GM18517 (cell line): ENCODE data around the gene ZNF281.
"Not testable (repeated sequence)": the region's sequence is repeated elsewhere in the genome, so short reads cannot be mapped to it uniquely, and the experiment has no call there.

Source experiments
- ATAC-seq: cut with Tn5 transposase; IDR thresholded peaks from one replicate; pipeline ENCODE4 v1.9.1; 2021; ENCODE audit warnings: mild to moderate bottlenecking, moderate library complexity; ENCODE audit not compliant: unreplicated experiment

The ZNF281 gene

DNA sequence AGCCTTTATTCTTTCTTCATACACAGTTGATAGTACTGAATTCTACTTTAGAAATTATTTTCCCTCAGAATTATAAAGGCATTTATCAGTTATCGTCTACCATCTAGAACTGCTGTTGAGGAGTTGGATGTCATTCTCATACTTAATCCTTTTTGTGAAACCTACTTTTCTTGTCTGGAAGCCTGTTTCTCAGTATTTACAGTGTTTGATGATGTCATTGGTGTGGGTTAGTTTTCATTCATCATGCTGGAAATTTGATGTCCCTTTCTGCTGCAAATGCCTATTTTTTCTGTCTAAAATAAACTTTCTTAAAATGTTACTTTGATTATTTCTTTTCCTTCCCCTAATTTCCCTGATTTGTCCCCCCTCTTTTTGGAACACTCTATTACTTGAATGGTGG is 22.8 kb upstream of the ZNF281 start:
- no peak for ATAC-seq

DNA sequence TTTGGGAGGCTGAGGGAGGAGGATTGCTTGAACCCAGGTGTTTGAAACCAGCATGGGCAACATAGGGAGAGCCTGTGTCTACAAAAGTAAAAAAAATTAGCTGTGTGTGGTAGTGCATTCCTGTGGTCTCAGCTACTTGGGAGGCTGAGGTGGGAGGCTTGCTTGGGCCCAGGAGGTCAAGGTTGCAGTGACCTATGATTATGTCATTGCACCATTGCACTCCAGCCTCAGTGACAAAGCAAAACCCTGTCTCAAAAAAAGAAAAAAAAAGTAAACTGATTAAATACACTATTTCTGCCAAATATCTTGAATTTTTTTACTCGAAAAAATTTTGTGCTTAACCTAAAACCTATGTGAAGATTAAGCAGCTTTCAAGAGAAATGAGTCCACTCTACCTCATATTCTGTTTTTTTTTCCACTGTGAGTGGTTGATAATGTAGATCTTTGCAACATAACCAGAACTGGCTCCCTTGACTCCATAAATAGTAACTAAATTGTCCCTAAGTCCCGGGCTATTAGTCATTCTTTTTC is 19.4 kb upstream of the ZNF281 start:
- ATAC-seq = no peak

DNA sequence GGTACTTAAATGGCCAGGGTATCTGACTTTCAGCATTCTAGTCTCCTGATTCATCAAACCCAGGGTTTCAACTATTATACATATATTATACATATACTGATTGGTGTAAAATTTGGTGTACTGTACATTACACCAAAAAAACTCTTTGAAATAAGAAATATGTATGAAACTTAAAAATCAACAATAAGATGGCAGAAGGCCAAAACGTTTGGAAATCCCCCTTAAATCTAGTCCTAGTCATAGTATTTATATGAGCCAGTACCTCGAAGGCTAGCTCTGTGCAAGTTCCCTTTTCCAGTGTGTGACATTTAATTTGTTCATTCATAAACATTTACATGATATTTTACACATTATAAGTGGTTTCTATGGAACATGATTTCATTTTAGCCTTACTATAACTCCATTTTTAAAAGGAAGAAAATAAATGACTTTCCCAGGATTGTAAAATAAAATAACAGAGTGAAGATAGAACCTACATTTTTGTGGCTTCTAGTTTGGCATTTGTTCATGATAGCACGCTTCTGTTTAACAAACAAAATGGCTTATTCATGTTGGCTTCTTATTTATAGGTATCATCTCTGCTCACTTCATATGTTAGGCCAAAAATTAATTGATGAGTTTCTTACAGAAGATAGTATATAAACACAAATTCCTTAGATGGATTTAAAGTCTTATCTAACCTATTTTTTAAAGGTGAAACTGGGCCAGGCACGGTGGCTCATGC is 18.8 kb upstream of the ZNF281 start:
- ATAC-seq = no peak

DNA sequence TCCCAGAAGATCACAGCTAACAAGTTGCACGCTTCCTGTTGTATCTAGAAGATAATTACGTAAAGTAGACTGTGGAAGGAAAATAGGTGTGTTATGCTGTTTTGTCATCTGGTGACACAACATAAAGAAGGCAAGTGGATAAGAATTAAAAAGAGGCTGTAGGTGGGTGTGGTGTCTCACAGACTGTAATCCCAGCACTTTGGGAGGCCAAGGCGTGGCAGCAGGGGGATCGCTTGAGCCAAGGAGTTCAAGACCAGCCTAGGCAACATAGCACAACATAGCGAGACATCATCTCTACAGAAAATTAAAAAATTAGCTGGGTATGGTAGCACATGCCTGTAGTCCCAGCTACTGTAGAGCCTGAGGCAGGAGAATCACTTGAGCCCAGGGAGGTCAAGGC is 17.9 kb upstream of the ZNF281 start:
- ATAC-seq = no peak

DNA sequence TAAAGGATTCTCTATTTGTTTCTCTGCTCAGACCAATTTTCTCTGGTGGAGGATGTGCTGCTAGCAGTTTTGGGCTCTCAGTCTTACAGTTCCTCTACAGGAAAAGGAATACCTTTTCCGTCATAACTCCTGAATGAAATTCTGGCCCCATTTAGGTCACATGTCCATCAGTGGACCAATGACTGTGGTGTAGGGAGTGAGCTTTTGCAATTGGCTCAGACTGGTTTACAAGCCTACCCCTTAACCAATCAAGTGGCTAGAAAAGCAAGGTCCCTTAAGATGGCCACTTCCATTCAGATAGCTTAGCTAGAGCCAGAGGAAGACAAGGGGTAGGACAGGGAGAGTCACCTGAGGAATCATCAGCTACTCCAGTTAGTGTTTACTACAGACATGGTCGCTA is 16.4 kb upstream of the ZNF281 start:
- ATAC-seq = no peak

DNA sequence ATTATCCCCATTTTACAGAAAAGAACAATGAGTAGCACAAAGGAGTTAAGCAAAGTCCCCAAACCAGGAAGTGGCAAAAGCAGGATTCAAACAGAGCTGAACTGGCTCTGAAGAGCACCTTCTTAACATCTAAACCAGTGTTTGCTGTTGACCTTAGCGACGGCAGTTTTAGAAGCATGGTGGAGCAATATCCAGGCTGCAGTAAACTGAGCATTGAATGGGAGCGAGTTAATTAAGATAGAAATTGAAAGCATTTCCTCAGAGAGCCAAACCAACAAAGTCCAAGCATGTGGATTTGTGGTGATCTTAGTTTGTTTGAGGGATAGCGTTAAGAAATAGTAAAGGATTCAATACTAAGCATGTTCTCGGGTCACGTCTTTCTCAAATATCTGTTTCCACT is 13.4 kb upstream of the ZNF281 start:
- ATAC-seq = no peak

DNA sequence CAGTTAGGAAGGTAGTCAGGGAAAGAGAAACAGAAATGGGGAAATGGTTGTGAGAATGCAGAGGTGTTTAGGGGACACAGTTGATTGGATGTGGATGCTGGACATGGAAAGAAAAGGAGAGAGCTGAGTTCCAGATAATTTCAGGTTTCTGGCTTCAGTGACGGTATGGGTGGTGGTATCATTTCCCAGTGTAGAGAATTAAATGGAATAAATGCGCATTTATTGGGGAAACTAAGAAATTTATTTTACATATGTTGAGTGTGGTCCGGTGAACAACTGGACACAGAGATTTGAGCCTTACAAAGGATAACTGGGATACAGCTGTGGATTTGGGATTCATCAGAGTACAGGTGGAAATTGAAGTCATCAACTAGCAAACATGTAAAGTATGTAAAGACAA is 12.4 kb upstream of the ZNF281 start:
- no peak for ATAC-seq

DNA sequence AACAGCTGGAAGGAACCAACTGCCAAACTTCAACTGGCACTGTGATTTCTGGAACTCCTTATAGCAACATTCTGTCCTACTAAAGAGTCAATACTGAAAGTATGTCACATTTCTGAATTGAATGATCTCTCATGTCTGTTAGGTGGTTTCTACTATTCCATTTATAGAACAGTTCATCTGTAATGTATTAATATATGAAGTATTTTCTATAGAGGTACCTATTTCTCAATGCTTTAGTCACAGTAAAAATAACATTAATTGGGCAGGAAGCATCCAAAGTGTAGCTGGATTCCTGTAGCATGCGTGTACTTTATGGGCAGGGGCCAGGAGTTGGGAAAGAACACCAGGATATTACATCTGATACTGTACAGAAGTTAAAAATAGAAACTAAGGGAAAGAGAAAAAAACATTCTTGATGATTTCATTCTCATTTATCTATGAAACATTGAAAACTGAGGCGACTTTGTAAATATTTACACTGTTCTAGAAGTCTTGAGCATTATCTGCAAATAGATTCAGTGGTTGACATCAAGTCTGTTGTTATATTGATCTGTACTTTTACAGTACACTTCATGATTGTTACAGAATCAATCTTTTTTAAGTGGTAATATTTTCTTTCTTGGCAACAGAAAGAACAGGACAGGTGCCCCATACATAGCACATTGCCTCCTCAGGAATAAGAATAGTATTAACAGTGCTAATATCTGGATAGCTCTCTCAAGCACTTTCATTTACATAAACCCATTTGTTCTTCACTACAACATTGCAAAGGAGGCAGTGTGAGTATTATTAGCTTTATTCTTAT is 6.2 kb upstream of the ZNF281 start:
- peak; percentile 85 for ATAC-seq

DNA sequence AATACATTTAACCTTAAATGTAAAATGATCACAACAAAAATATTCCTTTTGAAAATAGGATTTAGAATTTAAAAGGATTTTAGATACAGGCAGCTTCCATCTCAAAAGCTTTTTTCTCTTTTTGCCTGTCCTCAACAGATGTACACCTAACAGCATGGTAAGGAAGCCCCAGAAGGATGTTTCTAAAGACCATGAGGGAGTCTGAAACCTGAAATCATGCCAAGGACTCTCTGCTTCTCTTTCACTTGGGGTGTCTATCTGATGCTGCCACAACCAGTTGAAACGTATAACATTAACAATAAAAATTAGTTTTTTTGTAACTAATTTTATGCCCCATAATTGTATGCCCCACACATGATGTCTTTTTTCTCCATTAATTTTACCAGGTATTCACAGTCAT is 5.4 kb upstream of the ZNF281 start:
- ATAC-seq = peak; percentile 43

DNA sequence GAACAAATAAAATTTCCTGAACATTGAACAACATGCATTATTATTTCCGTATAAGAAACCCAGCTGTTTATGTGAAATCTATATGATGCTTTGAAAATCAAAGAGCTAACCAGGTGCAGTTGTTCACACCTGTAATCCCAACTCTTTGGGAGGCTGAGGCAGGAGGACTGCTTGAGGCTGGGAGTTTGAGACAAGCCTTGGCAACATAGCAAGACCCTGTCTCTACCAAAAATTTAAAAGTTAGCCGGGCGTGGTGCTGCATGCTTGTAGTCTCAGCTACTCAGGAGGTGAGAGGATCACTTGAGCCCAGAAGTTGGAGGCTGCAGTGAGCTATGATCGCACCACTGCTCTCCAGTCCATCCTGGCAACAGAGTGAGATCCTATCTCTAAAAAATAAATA is 4.8 kb upstream of the ZNF281 start:
- ATAC-seq = no peak

DNA sequence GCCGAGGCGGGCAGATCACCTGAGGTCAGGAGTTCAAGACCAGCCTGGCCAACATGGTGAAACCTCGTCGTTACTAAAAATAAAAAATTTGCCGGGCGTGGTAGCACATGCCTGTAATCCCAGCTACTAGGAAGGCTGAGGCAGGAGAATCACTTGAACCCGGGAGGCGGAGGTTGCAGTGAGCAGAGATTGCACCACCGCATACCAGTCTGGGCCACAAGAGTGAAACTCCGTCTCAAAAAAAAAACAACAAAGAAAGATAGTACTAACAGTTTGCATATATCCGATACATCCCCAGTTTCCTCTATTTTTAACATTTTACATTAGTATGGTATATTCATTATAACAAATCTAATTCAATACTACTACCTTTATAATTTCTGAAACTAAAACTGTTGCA is 3.9 kb upstream of the ZNF281 start:
- not testable (repeated sequence) for ATAC-seq

DNA sequence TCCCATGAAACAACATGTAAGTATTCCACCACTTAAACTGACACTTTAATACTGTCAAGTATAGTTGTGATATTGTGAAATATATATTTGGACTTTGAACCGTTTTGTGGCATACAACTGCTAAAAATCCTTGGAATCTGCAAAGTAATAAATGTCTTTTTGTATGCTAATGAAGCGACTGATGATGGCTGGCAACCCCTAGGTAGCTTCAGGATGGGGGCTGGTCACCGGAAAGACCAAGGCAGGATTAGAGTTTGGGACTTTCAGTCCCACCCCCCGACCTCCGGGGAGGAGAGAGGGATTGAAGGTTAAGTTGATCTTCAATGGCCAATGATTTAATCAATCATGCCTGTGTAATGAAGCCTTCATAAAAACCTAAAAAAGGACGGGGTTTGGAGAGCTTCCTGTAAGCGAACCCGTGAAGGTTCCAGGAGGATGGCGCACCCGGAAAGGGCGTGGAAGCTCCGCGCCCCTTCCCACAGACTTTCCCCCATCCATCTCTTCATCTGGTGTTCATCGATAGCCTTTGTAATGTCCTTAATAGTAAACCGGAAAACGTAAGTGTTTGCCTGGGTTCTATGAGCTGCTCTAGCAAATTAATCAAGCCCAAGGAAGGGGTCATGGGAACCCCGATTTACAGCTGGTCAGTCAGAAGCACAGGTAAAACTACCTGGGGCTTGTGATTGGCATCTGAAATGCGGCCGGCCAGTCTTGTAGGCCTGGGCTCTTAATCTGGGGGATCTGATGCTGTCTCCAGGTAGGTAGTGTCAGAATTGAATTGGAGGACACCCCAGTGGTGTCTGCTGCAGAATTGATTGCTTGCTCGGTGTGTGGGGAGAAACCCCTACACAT is 1.8 kb upstream of the ZNF281 start:
- ATAC-seq = no peak

DNA sequence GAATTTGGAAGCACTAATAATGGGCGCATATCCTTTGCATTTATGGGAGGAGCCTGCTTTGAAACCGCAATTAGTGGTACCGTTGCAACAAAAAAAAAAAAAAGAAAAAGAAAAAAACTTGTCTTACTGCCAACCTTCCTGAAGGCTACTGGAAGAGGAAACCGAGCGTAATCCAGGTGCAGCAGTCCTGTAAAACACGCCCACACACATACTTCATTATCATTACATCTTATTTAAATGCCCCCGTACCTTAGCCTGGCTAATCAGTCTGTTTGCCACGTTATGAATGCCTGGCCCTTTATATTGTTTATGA is 686 bp upstream of the ZNF281 start:
- ATAC-seq = no peak

DNA sequence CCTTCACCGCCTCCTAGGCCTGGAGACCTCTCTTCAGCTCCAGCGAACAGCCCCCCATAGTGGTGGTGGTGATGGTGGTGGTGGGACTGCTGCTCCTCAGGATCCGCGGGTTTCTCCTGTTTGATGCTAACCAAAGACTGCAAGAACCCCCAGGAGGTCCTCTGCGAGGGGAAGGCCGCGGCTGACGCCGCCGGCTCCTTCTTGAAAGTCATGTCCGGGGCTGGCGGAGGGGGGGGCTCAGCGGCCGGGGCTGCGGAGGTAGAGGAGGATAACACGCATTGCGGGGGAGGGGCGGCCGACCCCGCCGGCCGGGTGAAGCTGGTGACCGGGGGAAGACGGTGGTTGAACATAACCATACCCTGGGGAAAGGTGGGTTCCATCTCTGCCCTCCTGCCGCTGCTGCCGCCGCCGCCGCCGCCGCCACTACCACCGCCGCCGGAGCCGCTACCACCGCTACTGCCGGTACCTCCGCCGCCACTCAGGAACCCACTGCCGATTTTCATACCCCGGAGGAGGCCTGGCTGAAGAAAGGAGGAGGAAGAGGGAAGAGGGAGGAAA is 554 bp downstream of the ZNF281 start:
- peak; percentile 3 for ATAC-seq

DNA sequence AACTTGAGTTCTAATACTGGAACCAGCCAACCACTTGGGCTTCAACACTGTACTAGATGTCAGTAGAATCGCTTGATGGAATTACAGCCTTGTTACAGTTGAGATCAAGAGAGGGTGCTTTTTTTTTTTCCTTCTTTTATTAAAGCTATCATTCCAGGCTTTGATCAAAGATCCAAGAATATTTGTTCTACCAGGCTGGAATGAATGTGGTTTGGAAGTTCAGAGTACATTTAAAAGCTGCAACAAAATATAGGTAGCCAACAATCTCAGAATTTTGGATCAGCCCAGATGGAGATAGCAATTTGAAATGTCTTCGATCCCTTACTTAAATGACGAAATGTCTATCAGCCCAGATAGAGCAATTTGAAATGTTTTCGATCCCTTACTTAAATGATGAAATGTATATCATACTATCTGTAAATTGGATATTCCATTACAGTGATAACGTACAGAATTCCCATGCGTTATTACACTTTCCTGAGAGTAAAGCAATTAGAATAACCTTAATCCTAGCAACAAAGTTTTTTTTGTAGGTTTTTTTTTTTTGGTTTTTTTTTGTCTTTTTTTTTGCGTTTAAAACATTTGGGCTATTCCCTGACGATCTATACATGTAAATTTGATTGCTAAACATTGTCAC is 3.6 kb downstream of the ZNF281 start:
- no peak for ATAC-seq

DNA sequence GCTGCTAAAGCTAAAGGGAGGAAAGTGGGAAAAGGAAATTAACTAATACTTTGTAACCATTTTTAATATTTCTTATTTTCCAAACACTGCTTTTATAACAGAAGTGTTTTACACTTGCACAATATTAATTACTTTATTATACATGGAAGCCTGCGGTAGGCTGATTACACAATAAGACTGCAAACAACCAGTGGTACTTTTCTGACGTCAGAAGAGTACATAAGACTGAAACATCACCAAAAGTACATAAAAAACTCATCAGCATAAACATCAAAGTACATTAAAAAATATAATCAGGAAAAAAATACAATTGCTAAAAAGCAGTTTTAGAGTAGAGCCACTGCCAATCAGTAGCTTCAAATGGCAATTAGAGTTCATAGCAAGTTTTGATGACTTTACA is 4.6 kb downstream of the ZNF281 start:
- no peak for ATAC-seq

DNA sequence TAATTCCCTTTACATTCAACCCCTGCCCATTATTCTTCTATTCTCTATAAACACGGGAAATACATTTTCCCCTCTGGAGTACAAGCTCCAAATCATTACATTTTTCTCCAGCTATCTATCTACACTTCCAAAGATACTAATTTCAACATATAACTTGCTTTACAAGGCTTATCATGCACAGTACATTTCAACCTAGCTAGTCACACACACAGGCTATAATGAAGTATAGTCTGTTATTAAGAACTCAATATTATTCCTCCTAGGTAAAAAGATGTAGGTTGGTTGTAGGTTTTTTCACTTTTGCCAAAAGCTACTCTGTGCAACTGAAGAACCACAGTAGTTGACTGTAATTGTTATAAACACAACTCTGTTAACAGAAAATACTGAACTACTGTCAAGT is 8.1 kb downstream of the ZNF281 start:
- no peak for ATAC-seq

DNA sequence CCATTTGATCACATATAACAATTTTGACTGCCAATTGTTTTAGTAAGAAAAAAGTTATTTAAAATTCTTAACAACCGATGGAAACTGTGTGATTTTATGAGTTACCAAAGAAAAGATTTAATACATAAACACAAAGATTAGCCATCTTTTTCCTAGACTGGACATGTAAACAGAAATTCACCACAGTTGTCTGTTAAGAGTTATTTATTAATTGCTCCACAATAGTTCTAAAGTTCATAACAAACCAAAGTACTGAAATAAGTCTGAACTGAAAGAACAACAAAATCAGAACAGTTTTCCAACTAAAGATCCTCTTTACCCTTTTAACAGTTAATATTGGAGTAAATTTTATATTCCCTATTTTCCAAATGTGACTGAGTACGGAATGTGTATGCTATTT is 8.6 kb downstream of the ZNF281 start:
- ATAC-seq = no peak

DNA sequence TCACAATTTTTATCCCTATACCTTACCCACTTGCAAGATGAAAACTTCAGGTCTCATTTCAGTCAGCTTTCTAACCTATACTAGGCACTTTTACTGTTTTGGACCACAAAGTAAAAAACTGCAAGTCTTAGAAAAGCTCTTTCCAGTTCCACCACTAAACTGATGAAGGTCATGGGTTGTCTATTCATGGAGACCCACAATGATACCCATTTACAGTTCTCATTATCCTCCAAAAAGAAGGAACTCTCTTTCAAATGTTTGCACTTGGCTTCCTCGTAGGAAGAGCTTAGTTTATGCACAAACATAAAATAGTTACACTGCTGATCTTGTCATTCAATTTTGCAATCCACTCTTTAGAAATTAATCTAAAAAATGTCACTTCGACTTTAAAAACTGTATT is 9.3 kb downstream of the ZNF281 start:
- no peak for ATAC-seq

DNA sequence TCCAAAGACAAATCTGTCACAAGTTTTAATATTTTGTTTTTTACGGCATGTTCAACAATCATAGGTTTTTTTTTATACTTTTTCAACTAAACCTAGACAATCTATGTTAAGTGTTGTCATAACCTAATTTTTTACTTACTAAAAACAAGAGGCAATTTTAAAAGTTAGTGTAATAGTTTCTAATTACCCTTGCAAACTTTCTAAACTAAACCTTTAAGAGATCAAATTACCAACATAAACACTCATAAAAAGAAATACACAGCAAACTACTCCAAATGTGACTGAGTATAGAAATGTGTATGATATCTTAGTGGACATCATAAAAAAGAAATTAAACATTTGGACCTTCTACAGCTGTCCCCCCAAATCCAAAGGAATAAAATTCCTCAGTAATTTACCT is 10.0 kb downstream of the ZNF281 start:
- ATAC-seq = no peak

DNA sequence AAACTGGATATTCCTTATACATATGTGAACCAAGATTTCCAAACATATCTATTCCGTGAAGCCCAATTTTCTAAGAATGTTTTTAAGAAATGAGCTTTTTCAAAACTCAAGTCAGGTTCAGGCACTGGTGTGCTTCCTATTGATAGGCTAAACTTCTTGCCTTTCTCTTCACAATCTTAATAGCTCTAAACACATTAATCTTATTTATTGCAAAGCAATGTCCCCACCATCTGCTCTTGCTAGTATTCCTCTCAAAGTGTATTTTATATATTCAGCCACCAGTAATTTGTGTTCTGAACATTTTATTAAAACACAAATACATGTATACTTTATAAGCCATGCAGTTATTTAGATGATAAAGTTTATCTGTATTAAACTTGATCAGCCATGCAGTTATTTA is 11.5 kb downstream of the ZNF281 start:
- no peak for ATAC-seq
